ENCODE data around the gene PRPF39. TPM values are rescaled to one million over a fixed set of nuclear protein-coding genes. Genes with fewer than 3 reads are reported as not detected.

The PRPF39 gene
- total RNA-seq, 2 experiments from 2014 or later, result 45.2 to 47.5 TPM

DNA sequence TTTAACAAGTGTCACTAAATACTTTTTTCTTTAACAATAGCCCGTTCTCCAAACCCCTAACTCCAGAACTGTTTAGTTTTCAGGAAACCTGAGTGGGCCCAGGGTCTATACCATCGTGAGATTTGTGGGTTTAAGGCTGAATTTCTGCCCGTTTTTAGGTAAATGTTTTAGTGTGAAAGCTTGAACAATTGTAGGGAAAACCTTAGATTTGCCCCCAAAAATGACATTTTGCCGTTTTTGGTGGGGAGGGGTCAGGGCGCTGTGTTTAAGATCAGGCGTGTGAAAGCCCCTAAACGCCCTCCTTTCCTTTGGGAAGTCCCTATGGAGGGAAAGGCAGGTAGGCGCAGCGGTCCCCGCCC lies 320 bp upstream of the PRPF39 start:
- POLR2A ChIA-PET, result no interaction called here
- ATAC-seq (no peak), DNase-seq (no peak)
- Mint-ChIP-seq H3K4me3 (peak overlapping the region; percentile 93), H3K27me3 (no peaks in the 10 kb centered on the region), H3K27ac (peak overlapping the region; percentile 74), H3K36me3 (ENCODE audit: low read depth) (peaks cover 23% of the 10 kb centered on the region), H3K9me3 (ENCODE audit: low read depth) (no peaks in the 10 kb centered on the region), H3K4me1 (peaks cover 40% of the 10 kb centered on the region)
- CTCF ChIA-PET, result interaction anchor here (1.1 to 1.6 kb wide), 2 partner anchors 32 to 51 kb away, joined by 3 to 6 read pairs; partner anchors contain the start of gene FKBP3
- intact Hi-C loops (cut with DNase I, micrococcal nuclease), result loop anchor here in 1 of 2 experiments (1.0 kb wide), 1 partner anchor 186 kb away; a partner anchor contains a TSS

- peaks cover 23% of the 10 kb centered on the region for H3K36me3 Mint-ChIP-seq (ENCODE audit: low read depth)
- no peaks in the 10 kb centered on the region for H3K27me3 Mint-ChIP-seq
- intact Hi-C loops (cut with DNase I, micrococcal nuclease), result loop anchor here (1.0 to 2.0 kb wide), 5 partner anchors 49 to 188 kb away; partner anchors contain the start of genes FKBP3 (in 2 of the 2), MIS18BP1 (in 2 of the 2) and TOGARAM1 (in 2 of the 2)
- POLR2A ChIA-PET, result no interaction called here
- H3K4me1 Mint-ChIP-seq, result peaks cover 53% of the 10 kb centered on the region
- H3K27ac Mint-ChIP-seq, result peak overlapping the region; percentile 97
- peak overlapping the region; percentile 93 for H3K4me3 Mint-ChIP-seq
- no peak for DNase-seq
- no peak for ATAC-seq
- H3K9me3 Mint-ChIP-seq (ENCODE audit: low read depth), result no peaks in the 10 kb centered on the region
- CTCF ChIA-PET, result interaction anchor here (0.5 to 1.6 kb wide), 3 partner anchors 31 to 204 kb away, joined by 3 to 6 read pairs (median 6); no protein-coding TSS in a partner anchor
Measured at GRCh38 chr14:45084946-45085346, 1.0 kb downstream of the PRPF39 start.

GRCh38 chr14:45089813-45090212 lies 5.9 kb downstream of the PRPF39 start:
- H3K4me1 Mint-ChIP-seq, result peaks cover 72% of the 10 kb centered on the region
- peak; percentile 95 for ATAC-seq
- ChIA-PET POLR2A (interaction anchor here (0.9 kb wide), 1 partner anchor 27 kb away, joined by 3 read pairs; no protein-coding TSS in a partner anchor), CTCF (interaction anchor here (0.8 to 0.9 kb wide), 2 partner anchors 10 to 45 kb away, joined by 3 to 4 read pairs; partner anchors contain the start of gene FANCM)
- no peaks in the 10 kb centered on the region for H3K9me3 Mint-ChIP-seq (ENCODE audit: low read depth)
- peak; percentile 27 for DNase-seq
- H3K27ac Mint-ChIP-seq, result peak overlapping the region; percentile 88
- peak overlapping the region; percentile 43 for H3K4me3 Mint-ChIP-seq
- peaks cover 35% of the 10 kb centered on the region for H3K36me3 Mint-ChIP-seq (ENCODE audit: low read depth)
- intact Hi-C loops (cut with DNase I, micrococcal nuclease), result loop anchor here (1.0 kb wide), 2 partner anchors 24 to 44 kb away; partner anchors contain the start of gene FKBP3 (in 1 of the 2)
- no peaks in the 10 kb centered on the region for H3K27me3 Mint-ChIP-seq

- POLR2A ChIA-PET, result interaction anchor here (0.6 kb wide), 1 partner anchor 22 kb away, joined by 3 read pairs; no protein-coding TSS in a partner anchor
- H3K27me3 Mint-ChIP-seq, result no peaks in the 10 kb centered on the region
Measured at GRCh38 chr14:45091710-45092109, 7.8 kb downstream of the PRPF39 start.

DNA sequence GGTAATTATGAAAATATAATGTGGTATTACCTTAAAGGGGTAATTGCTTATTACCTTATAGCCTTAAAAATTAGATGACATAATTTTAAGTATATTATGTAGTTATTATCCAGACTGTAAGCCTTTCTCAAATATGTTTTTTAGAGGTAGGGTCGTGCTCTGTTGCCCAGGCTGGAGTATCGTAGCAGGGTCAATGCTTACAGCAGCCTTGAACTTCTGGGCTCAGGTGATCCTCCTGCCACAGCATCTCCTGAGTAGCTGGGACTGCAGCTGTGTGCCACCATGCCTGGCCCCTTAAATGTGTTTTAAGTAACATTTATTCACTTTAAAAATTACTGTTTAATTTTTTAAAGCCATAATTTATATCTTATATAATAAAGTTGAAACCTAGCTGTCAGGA lies 10.4 kb downstream of the PRPF39 start:
- no peak for DNase-seq
- H3K9me3 Mint-ChIP-seq (ENCODE audit: low read depth), result no peaks in the 10 kb centered on the region
- CTCF ChIA-PET, result interaction anchor here (0.5 to 0.8 kb wide), 4 partner anchors 19 to 148 kb away, joined by 3 read pairs; no protein-coding TSS in a partner anchor
- H3K4me3 Mint-ChIP-seq, result no peak overlapping the region
- POLR2A ChIA-PET, result no interaction called here
- peaks cover 42% of the 10 kb centered on the region for H3K4me1 Mint-ChIP-seq
- intact Hi-C loops (cut with DNase I, micrococcal nuclease), result no loop called here
- H3K27ac Mint-ChIP-seq, result no peak overlapping the region
- H3K36me3 Mint-ChIP-seq (ENCODE audit: low read depth), result peaks cover 53% of the 10 kb centered on the region
- ATAC-seq, result no peak
- no peaks in the 10 kb centered on the region for H3K27me3 Mint-ChIP-seq

More at GRCh38 chr14:45091710-45092109, 7.8 kb downstream of the PRPF39 start:
- CTCF ChIA-PET, result no interaction called here
- Mint-ChIP-seq H3K27ac (no peak overlapping the region), H3K9me3 (ENCODE audit: low read depth) (no peaks in the 10 kb centered on the region), H3K4me3 (no peak overlapping the region), H3K36me3 (ENCODE audit: low read depth) (peaks cover 43% of the 10 kb centered on the region), H3K4me1 (peaks cover 62% of the 10 kb centered on the region)
- intact Hi-C loops (cut with DNase I, micrococcal nuclease), result no loop called here
- ATAC-seq (no peak), DNase-seq (no peak)

DNA sequence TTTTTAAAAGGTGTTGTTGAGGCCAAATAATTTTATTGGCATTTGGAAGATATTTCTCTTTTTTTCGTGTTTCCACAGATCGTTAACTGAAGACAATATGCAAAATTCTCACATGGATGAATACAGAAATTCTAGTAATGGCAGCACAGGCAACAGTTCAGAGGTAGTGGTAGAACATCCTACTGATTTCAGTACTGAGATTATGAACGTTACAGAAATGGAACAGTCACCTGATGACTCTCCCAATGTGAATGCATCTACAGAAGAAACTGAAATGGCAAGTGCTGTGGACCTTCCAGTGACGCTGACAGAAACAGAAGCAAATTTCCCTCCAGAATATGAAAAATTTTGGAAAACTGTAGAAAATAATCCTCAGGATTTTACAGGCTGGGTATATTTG lies 11.2 kb downstream of the PRPF39 start:
- ATAC-seq (peak; percentile 93), DNase-seq (no peak)
- POLR2A ChIA-PET, result interaction anchor here (0.8 kb wide), 1 partner anchor 39 kb away, joined by 3 read pairs; the partner anchor contains the start of gene FKBP3
- H3K4me1 Mint-ChIP-seq, result peaks cover 34% of the 10 kb centered on the region
- CTCF ChIA-PET, result interaction anchor here (0.6 kb wide), 1 partner anchor 18 kb away, joined by 3 read pairs; no protein-coding TSS in a partner anchor
- no peak overlapping the region for H3K27ac Mint-ChIP-seq
- intact Hi-C loops (cut with DNase I, micrococcal nuclease), result no loop called here
- H3K27me3 Mint-ChIP-seq, result no peaks in the 10 kb centered on the region
- H3K4me3 Mint-ChIP-seq, result no peak overlapping the region
- H3K9me3 Mint-ChIP-seq (ENCODE audit: low read depth), result no peaks in the 10 kb centered on the region
- H3K36me3 Mint-ChIP-seq (ENCODE audit: low read depth), result peaks cover 57% of the 10 kb centered on the region

DNA sequence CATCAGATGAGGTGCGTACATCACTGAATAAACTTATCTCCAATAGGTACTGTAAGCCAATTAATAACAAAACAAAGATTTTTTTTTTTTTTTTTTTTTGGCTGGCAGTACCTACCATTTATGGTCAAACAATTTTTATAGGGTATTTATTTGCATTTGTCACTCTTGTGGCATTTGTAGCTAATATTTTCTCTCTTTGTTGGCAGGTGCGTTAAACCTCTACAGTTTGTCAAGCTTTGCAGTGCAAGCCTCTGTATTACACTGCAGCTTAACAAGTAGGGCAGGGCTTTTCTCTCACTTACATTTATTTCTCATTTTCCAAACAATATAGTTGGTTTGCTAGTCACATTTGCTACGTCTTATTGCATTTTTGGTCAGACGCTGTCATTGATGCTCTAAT lies 12.3 kb downstream of the PRPF39 start:
- DNase-seq (no peak), ATAC-seq (no peak)
- H3K27ac Mint-ChIP-seq, result no peak overlapping the region
- ChIA-PET CTCF (no interaction called here), POLR2A (no interaction called here)
- H3K36me3 Mint-ChIP-seq (ENCODE audit: low read depth), result peaks cover 58% of the 10 kb centered on the region
- no peaks in the 10 kb centered on the region for H3K27me3 Mint-ChIP-seq
- H3K4me1 Mint-ChIP-seq, result peaks cover 24% of the 10 kb centered on the region
- intact Hi-C loops (cut with DNase I, micrococcal nuclease), result no loop called here
- no peak overlapping the region for H3K4me3 Mint-ChIP-seq
- no peaks in the 10 kb centered on the region for H3K9me3 Mint-ChIP-seq (ENCODE audit: low read depth)

DNA sequence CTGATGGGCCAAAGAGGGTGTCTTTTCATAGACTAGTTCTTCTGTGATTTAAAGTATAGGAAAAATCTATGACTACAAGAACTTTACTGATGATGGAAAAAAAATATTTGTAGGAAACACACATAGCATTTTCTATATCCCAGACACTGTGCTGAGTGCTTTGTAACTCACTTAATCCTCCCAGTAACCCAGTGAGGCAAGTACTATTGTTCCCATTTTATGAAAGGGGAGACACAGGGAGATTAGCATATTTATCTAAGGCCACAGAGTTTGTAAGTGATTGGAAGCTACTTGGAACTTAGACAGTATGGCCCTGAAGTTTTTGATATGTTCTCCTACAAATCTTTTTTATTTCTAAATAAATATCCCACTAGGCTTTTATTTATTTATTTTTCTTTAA lies 19.9 kb downstream of the PRPF39 start:
- CTCF ChIA-PET, result no interaction called here
- Mint-ChIP-seq H3K27me3 (no peaks in the 10 kb centered on the region), H3K4me1 (peaks cover 1% of the 10 kb centered on the region), H3K36me3 (ENCODE audit: low read depth) (peaks cover 44% of the 10 kb centered on the region), H3K4me3 (no peak overlapping the region), H3K27ac (no peak overlapping the region), H3K9me3 (ENCODE audit: low read depth) (no peaks in the 10 kb centered on the region)
- POLR2A ChIA-PET, result no interaction called here
- ATAC-seq (no peak), DNase-seq (no peak)
- intact Hi-C loops (cut with DNase I, micrococcal nuclease), result no loop called here

DNA sequence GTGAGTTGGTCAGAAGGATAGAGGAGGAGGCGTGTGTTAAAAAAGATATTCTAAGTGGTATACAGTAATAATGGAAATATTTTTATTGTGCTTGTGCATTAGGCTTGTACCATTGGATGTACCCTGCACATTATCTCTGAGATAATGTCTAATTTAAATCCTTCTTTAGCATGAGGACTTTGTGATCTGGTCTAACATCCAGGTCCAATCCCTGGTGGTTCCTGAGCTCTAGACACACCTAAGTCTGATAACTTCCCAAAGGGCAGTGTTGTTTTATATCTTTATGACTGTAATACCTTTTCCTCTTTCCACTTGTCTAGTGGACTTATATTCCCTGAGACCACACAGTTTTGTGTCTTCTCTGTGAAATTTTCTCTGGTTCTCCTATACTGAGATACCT lies 20.6 kb downstream of the PRPF39 start:
- Mint-ChIP-seq H3K4me1 (peaks cover 4% of the 10 kb centered on the region), H3K4me3 (no peak overlapping the region), H3K9me3 (ENCODE audit: low read depth) (no peaks in the 10 kb centered on the region), H3K27me3 (no peaks in the 10 kb centered on the region), H3K36me3 (ENCODE audit: low read depth) (peaks cover 44% of the 10 kb centered on the region), H3K27ac (no peak overlapping the region)
- DNase-seq (no peak), ATAC-seq (no peak)
- ChIA-PET CTCF (no interaction called here), POLR2A (no interaction called here)
- intact Hi-C loops (cut with DNase I, micrococcal nuclease), result no loop called here

DNA sequence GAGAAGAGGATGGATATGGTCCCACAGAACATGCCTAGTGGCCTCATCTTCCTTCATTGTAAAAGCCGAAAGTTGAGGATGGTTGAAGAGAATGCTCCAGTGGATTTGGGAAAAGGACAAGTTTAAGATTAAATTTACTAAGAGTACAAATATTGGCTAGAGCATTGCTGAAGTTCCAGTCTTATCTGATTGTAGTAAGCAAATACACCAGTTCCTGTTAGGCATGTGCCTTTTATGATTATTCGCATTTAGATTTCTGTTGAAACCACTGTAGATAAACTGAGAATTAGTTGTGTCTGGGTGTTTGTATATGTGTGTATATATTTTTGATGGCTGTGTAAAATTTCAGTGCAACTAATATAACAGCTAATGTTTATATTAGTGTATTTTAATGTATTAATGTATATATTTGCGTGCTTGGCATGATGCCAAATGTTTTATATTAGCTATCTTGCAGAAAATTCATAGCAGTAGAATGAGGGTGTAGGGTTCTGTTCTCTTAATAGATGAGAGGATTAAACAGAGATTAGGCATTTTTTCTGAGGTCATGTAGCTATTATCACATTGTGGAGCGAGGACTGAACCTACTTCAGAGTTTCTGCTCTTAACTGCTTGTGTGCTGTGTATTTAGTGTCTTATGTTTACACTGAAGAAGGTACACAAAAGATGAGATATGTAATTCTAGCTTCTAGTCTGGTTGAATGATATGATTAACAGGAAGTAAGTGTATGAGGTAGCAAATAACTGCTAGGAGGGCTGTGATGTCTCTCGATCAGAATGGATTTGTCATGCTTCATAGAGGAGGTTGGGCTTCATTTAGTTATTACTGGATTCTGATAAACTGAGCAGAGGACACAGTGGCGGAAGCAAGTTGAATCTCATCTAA lies 29.2 kb downstream of the PRPF39 start:
- ChIA-PET POLR2A (interaction anchor here (0.6 to 1.4 kb wide), 2 partner anchors 21 to 72 kb away, joined by 3 to 4 read pairs; no protein-coding TSS in a partner anchor), CTCF (interaction anchor here (0.9 to 3.2 kb wide), 3 partner anchors 16 to 27 kb away, joined by 3 to 15 read pairs (median 3); no protein-coding TSS in a partner anchor)
- no peak for DNase-seq
- Mint-ChIP-seq H3K4me1 (peaks cover 29% of the 10 kb centered on the region), H3K27ac (peak overlapping the region; percentile 72), H3K27me3 (no peaks in the 10 kb centered on the region), H3K4me3 (no peak overlapping the region), H3K9me3 (ENCODE audit: low read depth) (no peaks in the 10 kb centered on the region), H3K36me3 (ENCODE audit: low read depth) (peaks cover 41% of the 10 kb centered on the region)
- intact Hi-C loops (cut with DNase I, micrococcal nuclease), result no loop called here
- ATAC-seq, result peak; percentile 70

- ATAC-seq (peak; percentile 84), DNase-seq (no peak)
- peaks cover 40% of the 10 kb centered on the region for H3K36me3 Mint-ChIP-seq (ENCODE audit: low read depth)
- POLR2A ChIA-PET, result interaction anchor here (1.3 to 1.4 kb wide), 2 partner anchors 20 to 71 kb away, joined by 4 to 7 read pairs; partner anchors contain the start of gene FKBP3
- H3K27ac Mint-ChIP-seq, result peak overlapping the region; percentile 74
- H3K4me1 Mint-ChIP-seq, result peaks cover 25% of the 10 kb centered on the region
- intact Hi-C loops (cut with DNase I, micrococcal nuclease), result loop anchor here (1.0 kb wide), 3 partner anchors 20 to 132 kb away; partner anchors contain the start of gene FKBP3 (in 2 of the 2)
- CTCF ChIA-PET, result interaction anchor here (1.2 to 3.2 kb wide), 2 partner anchors 15 to 20 kb away, joined by 3 to 15 read pairs; partner anchors contain the start of gene FKBP3
- no peaks in the 10 kb centered on the region for H3K9me3 Mint-ChIP-seq (ENCODE audit: low read depth)
- no peaks in the 10 kb centered on the region for H3K27me3 Mint-ChIP-seq
- no peak overlapping the region for H3K4me3 Mint-ChIP-seq
Measured at GRCh38 chr14:45114327-45114726, 30.4 kb downstream of the PRPF39 start.
